Cardiac muscle cell (in vitro differentiated cells and primary cell): ENCODE measurements around the gene PFKFB4. TPM values are rescaled to one million over a fixed set of nuclear protein-coding genes. Genes with fewer than 3 reads are reported as not detected.
A peak's percentile ranks its signal among the peaks of the same experiment; 100 is the strongest.

Experiments used
- DNase-seq, 2 donors: peaks; one replicate each; pipeline versions ENCODE4 v3.0.0 to v3.0.0-alpha.2; 2010 to 2017; ENCODE audit warnings: low read depth in 1 of 2, low spot score in 1 of 2
- H3K27ac ChIP-seq: fragments of 200-600 bp; sonication (generic); 2 replicates; pipeline ENCODE4 v1.5.1; 2016
- H3K27me3 ChIP-seq: fragments of 200-600 bp; sonication (generic); 2 replicates; pipeline ENCODE4 v1.6.0; 2016; ENCODE audit warnings: control low read depth
- H3K36me3 ChIP-seq: fragments of 200-600 bp; sonication (generic); 2 replicates; pipeline ENCODE4 v1.5.1; 2016; ENCODE audit warnings: control low read depth
- H3K4me1 ChIP-seq: fragments of 200-600 bp; sonication (generic); 2 replicates; pipeline ENCODE4 v1.8.1; 2017; ENCODE audit warnings: low read depth, mild to moderate bottlenecking, mixed run types
- H3K4me3 ChIP-seq: fragments of 200-600 bp; sonication (generic); 2 replicates; pipeline ENCODE4 v1.5.1; 2016; ENCODE audit warnings: mild to moderate bottlenecking
- H3K9me3 ChIP-seq: fragments of 200-600 bp; sonication (generic); 2 replicates; pipeline ENCODE4 v1.5.1; 2017; ENCODE audit warnings: low read depth, mild to moderate bottlenecking, control low read depth
- polyA plus RNA-seq: library from polyadenylated mRNA; unstranded; fragments of >200 nt; fragmentation: Nextera tagmentation; extraction: Ambion mirVana; gene quantifications from 2 replicates; pipeline ENCODE4 v1.2.1, GENCODE V29; 2016
- total RNA-seq: library from RNA; depleted of rRNA; stranded (reverse); fragments of >200 nt; gene quantifications from 2 replicates; pipeline ENCODE4 v1.2.3, GENCODE V29; 2016
- TF ChIP-seq, protein P1 (sequence below): IDR thresholded peaks from 2 replicates; pipeline ENCODE4 v1.5.1; 2012; ENCODE audit warnings: low read depth, mild to moderate bottlenecking, low read length

Gene PFKFB4
- total and polyA plus RNA-seq, 2 experiments from 2014 or later = 64.9 to 74.7 TPM

DNA sequence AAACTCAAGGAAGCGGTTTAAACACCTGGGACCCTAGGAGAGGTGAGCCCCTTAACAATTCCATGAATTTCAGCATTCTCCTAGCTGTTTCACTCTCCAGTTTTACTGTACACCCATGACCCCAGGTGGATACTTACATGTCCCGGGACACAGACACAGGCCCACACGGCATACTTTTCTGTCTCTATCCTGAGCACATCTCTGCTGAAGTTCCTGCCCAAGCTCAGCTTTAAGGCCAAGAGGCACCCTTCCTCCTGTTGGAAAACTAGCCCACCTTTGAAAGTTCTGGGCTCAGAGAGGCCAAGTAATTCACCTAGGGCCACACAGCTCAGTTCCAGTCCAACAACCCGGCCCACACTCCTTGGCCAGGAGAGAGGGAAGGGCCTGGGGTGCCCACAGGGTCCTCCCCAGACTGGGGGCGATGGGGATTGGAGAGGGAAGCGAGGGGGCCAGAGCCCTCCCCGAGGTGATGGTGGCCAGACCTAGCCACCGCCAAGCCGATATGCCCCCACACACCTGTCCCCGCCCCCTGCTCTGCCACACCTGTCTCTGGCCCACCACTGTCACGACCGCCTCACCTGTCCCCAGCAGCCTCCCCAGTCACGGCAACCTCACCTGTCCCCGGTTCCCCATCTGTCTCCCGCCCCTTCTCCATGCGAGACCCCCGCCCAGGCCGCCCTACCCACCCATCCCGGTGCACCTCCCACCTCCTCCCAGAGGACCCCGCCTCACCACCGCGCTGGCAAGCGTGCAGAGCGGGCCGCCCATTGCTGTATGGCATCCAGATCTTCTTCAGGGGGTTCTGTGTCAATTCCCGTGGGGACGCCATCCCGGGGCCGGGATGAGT, 431 bp downstream of the PFKFB4 start:
- Histone ChIP-seq H3K27ac (peak overlapping the region; percentile 69), H3K36me3 (peaks cover 6% of the 10 kb centered on the region), H3K4me3 (peak overlapping the region; percentile 80), H3K27me3 (no peaks in the 10 kb centered on the region), H3K4me1 (peaks cover 53% of the 10 kb centered on the region), H3K9me3 (no peaks in the 10 kb centered on the region)
- no peak for DNase-seq
- TF ChIP-seq, protein P1, sequence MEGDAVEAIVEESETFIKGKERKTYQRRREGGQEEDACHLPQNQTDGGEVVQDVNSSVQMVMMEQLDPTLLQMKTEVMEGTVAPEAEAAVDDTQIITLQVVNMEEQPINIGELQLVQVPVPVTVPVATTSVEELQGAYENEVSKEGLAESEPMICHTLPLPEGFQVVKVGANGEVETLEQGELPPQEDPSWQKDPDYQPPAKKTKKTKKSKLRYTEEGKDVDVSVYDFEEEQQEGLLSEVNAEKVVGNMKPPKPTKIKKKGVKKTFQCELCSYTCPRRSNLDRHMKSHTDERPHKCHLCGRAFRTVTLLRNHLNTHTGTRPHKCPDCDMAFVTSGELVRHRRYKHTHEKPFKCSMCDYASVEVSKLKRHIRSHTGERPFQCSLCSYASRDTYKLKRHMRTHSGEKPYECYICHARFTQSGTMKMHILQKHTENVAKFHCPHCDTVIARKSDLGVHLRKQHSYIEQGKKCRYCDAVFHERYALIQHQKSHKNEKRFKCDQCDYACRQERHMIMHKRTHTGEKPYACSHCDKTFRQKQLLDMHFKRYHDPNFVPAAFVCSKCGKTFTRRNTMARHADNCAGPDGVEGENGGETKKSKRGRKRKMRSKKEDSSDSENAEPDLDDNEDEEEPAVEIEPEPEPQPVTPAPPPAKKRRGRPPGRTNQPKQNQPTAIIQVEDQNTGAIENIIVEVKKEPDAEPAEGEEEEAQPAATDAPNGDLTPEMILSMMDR = no peak

DNA sequence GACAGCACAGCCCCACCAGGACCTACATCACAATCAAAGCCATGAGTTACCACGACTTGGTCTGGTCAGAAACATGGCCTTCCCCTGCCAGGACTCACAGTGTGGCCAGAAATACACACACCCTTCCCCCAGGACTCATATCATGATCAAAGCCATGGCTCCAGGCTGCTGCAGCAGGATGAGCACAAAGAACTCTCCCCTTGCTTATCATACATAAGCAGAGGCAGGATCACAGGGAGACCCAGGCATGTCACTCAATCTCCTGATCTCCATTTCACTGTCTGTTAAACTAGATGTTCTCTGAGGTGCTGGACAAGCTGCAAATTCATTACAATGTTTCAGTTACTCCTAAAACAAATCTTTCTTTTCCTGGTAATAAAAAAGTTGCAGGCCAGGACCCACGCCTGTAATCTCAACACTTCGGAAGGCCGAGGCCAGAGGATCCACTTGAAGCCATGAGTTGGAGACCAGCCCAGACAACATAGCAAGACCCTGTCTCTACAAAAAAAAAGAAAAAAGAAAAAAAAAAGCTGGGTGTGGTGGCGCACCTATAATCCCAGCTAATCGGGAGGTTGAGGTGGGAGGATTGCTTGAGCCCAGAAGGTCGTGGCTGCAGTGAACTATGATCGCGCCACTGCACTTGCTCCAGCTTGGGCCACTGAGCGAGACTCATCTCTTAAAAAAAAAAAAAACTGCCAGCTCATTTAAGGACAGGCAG, 1.2 kb downstream of the PFKFB4 start:
- Histone ChIP-seq H3K36me3 (peaks cover 6% of the 10 kb centered on the region), H3K4me1 (peaks cover 49% of the 10 kb centered on the region), H3K27me3 (no peaks in the 10 kb centered on the region), H3K27ac (peak overlapping the region; percentile 69), H3K4me3 (peak overlapping the region; percentile 80), H3K9me3 (no peaks in the 10 kb centered on the region)
- TF ChIP-seq, protein P1 = no peak
- DNase-seq = peak in 1 of 2 donors; percentile 36

DNA sequence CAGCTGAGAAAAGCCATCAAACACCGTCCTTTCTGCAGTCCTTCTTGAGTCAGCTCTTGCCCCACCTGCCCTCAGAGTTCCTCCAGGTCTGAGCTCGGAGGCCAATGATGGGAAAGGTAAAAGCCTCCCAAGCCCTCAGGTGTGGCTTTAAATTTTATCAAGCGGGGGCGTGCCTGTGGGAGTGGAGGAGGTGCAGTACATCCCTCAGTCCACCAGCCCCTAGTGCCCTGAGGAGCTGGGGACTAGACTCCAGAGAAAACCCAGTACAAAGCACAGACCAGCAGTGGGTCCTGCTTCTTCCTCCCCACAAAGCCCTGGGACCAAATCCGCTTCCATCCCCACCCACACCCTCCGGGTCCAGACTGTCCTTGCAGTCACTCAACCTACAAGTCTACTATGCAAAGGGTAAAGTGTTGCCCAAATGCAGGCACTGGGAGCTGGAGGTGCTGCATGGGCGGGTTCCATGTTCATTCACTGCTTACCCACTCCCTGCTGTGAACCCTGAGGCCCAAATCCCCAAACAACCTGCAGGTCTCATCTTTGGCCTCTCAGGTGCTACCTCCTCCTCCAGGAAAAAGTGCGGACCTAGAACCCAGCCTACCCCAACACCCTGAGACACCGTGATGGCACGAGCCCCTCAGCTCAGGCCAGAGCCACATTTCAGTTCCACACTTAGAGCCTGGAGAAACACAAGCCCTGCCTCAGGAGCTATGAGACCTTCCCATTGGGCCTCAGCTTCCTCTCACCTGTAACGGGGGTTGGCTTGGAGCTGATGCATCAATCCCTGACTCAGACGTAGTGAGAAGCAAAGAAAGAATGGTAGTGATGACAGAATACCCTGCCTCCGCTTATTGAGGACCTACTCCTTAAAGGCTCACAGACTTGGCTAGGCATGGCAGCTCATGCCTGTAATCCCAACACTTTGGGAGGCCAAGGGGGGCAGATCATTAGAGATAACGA, 2.4 kb downstream of the PFKFB4 start:
- TF ChIP-seq, protein P1 = no peak
- Histone ChIP-seq H3K36me3 (peaks cover 14% of the 10 kb centered on the region), H3K4me3 (peak overlapping the region; percentile 80), H3K27ac (peak overlapping the region; percentile 36), H3K27me3 (no peaks in the 10 kb centered on the region), H3K4me1 (peaks cover 37% of the 10 kb centered on the region), H3K9me3 (no peaks in the 10 kb centered on the region)
- no peak for DNase-seq

DNA sequence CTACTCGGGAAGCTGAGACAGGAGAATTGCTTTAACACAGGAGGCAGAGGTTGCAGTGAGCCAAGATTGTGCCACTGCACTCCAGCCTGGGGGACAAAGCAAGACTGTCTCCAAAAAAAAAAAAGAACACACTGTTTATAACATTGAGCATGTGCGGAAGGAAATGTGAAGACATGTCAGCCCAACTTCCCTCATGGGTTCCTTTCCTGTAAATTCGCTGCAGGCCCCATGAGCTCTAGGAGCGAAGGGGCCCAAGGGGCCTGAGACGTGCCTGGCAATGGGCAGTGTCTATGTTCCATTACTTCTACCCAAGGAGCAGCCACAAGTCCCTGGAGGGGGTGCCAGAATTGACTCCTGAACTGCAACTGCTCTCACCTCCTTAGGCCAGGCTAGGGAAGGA, 3.2 kb downstream of the PFKFB4 start:
- Histone ChIP-seq H3K36me3 (peaks cover 17% of the 10 kb centered on the region), H3K9me3 (no peaks in the 10 kb centered on the region), H3K4me3 (no peak overlapping the region), H3K27ac (no peak overlapping the region), H3K4me1 (peaks cover 29% of the 10 kb centered on the region), H3K27me3 (no peaks in the 10 kb centered on the region)
- no peak for DNase-seq
- TF ChIP-seq, protein P1 = no peak
